Measurements from ENCODE around the gene TIGD6. TPM values are rescaled to one million over a fixed set of nuclear protein-coding genes. Genes with fewer than 3 reads are reported as not detected.

TIGD6 gene
- 6.8 TPM for polyA plus RNA-seq (2013, experiment 1 of 2)
- polyA plus RNA-seq (2013, experiment 2 of 2) = 7.4 TPM

DNA sequence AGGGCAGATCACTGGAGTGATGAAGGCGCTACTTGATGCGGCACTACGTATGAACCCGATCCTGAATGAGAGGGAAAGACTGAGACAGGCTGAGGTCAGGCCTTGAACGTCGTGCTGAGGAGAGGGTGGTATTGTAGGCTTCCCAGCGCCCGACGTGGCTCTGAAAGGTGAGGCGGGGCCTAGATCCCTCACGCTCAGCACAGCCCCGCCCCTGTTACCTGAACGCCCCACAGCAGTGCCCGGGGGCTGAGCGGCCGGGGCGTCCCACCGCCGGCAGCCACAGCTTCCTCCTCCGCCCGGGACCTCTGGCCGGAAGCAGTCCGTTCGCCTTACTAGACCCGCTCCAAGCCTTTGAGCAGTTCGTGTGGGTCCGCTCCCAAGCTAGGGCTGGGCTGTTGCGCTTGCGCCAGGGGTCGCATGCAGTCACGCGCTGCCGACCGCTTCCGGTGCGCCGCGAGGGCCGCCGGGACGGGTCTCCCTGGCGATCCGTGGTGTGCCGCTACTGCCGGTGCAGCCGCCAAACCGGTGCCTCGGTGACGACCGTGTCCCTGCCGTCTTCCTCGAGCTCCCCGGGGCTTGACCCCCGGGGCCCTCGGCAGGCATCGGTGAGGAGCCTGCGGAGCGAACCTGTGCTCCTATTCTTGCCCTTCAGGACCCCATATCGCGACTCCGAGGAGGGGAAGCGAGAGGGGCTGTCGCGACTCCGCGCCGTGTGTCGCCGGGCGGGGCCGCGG, at the start of gene TIGD6, which contains the start of gene HMGXB3:
Gene TIGD6, minus strand, starts transcription at position 399 of the 734 bp plus-strand sequence. CDS start 4,306 bp downstream, outside the sequence.
Gene HMGXB3, plus strand, starts transcription at position 484 of the 734 bp plus-strand sequence. CDS start 4,114 bp downstream, outside the sequence.
- Histone ChIP-seq H3K36me3 (ENCODE audit: control insufficient read depth in 1 of 2, insufficient read depth in 2 of 2, low read depth in 1 of 2, low read length in 2 of 2) (peaks cover 5 to 33% of the 10 kb centered on the region in 2 experiments), H3K18ac (ENCODE audit: low read depth in 1 of 2, low read length in 2 of 2) (peak within 1 kb of the TSS; percentile 97 to 99), H4K8ac (ENCODE audit: low read length) (peak within 1 kb of the TSS; percentile 96), H2BK15ac (ENCODE audit: low read depth, poor library complexity, severe bottlenecking) (peak within 1 kb of the TSS; percentile 73), H3K27ac (ENCODE audit: low read length, poor library complexity, severe bottlenecking) (peak within 1 kb of the TSS; percentile 85), H3K4me3 (ENCODE audit: insufficient read depth in 1 of 2, low read depth in 1 of 2, low read length in 2 of 2) (peak within 1 kb of the TSS; percentile 94 to 96), H2AK5ac (ENCODE audit: low read length, severe bottlenecking) (peak within 1 kb of the TSS; percentile 57), H2BK120ac (ENCODE audit: low read depth, low read length) (peak within 1 kb of the TSS; percentile 67), H4K91ac (ENCODE audit: low read length) (peak within 1 kb of the TSS; percentile 95), H3K23ac (ENCODE audit: low read length in 2 of 2) (peak within 1 kb of the TSS in 1 of 2 experiments; percentile 87), H3K14ac (ENCODE audit: low read length in 2 of 2) (peak within 1 kb of the TSS in 1 of 2 experiments; percentile 91), H2BK12ac (ENCODE audit: low read length in 2 of 2) (peak within 1 kb of the TSS in 1 of 2 experiments; percentile 81), H3K9me3 (ENCODE audit: control insufficient read depth, low read length) (no peaks in the 10 kb centered on the region), H3K79me1 (replicated peaks; ENCODE audit: low read length, poor library complexity, severe bottlenecking) (peaks cover 7% of the 10 kb centered on the region), H3K4me2 (ENCODE audit: low read length, poor library complexity, severe bottlenecking) (peak within 1 kb of the TSS; percentile 69), H2BK5ac (ENCODE audit: low read depth, low read length, poor library complexity, severe bottlenecking) (peak within 1 kb of the TSS; percentile 75), H3K27me3 (ENCODE audit: control insufficient read depth in 1 of 2, insufficient read depth in 1 of 2, low read length in 2 of 2) (no peaks in the 10 kb centered on the region), H3K4me1 (ENCODE audit: control insufficient read depth, insufficient read depth, low read depth, low read length) (peaks cover 4% of the 10 kb centered on the region), H3K9ac (ENCODE audit: low read length) (peak within 1 kb of the TSS; percentile 96), H2AFZ (ENCODE audit: low read depth, low read length) (peak within 1 kb of the TSS; percentile 62), H3K4ac (ENCODE audit: low read depth in 1 of 2, low read length in 2 of 2) (peak within 1 kb of the TSS; percentile 93 to 98)
- under 1% methylated on average over 70 of the region's 72 CpGs for WGBS
- peak; percentile 96 for DNase-seq

DNA sequence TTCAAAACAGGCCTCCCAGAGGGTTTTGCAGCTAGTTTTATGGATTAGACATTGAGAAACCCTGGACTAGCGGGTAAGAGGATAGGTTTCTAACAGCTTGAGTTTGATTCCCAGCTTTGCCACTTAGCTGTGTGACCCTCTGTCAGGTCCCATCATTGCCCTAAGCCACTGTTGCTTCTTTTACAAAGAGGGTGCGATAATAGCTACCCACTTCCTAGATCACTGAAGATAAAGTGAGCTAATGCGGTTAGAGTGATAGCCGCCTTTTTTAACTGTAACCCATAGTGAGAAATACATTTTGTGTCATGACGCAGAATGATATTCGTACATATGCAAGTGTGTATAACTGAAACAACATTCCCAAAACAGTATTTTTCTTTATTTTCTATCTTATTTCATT, 45.6 kb upstream of the TIGD6 start:
- Histone ChIP-seq H2AFZ (ENCODE audit: low read depth, low read length) (no peak overlapping the region), H3K4ac (ENCODE audit: low read depth in 1 of 2, low read length in 2 of 2) (no peak overlapping the region), H3K79me1 (replicated peaks; ENCODE audit: low read length, poor library complexity, severe bottlenecking) (peaks cover 28% of the 10 kb centered on the region), H3K4me3 (ENCODE audit: insufficient read depth in 1 of 2, low read depth in 1 of 2, low read length in 2 of 2) (no peak overlapping the region), H3K18ac (ENCODE audit: low read depth in 1 of 2, low read length in 2 of 2) (no peak overlapping the region), H4K8ac (ENCODE audit: low read length) (no peak overlapping the region), H3K4me1 (ENCODE audit: control insufficient read depth, insufficient read depth, low read depth, low read length) (peaks cover 18% of the 10 kb centered on the region), H2BK15ac (ENCODE audit: low read depth, poor library complexity, severe bottlenecking) (no peak overlapping the region), H2BK120ac (ENCODE audit: low read depth, low read length) (no peak overlapping the region), H3K14ac (ENCODE audit: low read length in 2 of 2) (no peak overlapping the region), H3K9me3 (ENCODE audit: control insufficient read depth, low read length) (no peaks in the 10 kb centered on the region), H3K4me2 (ENCODE audit: low read length, poor library complexity, severe bottlenecking) (no peak overlapping the region), H3K36me3 (ENCODE audit: control insufficient read depth in 1 of 2, insufficient read depth in 2 of 2, low read depth in 1 of 2, low read length in 2 of 2) (peaks cover 59 to 98% of the 10 kb centered on the region in 2 experiments), H3K27ac (ENCODE audit: low read length, poor library complexity, severe bottlenecking) (no peak overlapping the region), H2BK5ac (ENCODE audit: low read depth, low read length, poor library complexity, severe bottlenecking) (no peak overlapping the region), H2BK12ac (ENCODE audit: low read length in 2 of 2) (no peak overlapping the region), H3K23ac (ENCODE audit: low read length in 2 of 2) (no peak overlapping the region), H2AK5ac (ENCODE audit: low read length, severe bottlenecking) (no peak overlapping the region), H4K91ac (ENCODE audit: low read length) (no peak overlapping the region), H3K9ac (ENCODE audit: low read length) (no peak overlapping the region), H3K27me3 (ENCODE audit: control insufficient read depth in 1 of 2, insufficient read depth in 1 of 2, low read length in 2 of 2) (no peaks in the 10 kb centered on the region)
- DNase-seq = no peak
- 93% methylated on average over 2 of the region's 6 CpGs for WGBS

DNA sequence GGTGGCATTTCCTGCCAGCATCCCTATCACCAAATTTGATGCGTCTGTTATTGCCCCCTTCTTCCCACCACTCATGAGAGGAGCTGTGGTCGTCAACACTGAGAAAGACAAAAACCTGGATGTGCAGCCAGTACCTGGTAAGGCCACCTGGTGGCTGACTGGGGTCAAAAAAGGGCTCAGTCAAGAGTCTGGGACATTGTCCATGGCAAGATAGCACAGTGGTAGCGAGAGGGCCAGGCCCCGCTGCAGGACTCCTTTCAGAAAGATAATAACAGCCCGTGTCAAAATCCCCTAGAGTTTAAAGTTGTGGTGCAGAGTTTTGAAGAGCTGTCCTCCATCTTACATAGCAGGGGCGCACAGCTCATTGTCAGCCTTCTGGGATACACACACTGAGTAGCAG, 45.1 kb upstream of the TIGD6 start:
- no peak overlapping the region for H4K91ac ChIP-seq (ENCODE audit: low read length)
- 94% methylated on average over 6 of the region's 6 CpGs for WGBS

DNA sequence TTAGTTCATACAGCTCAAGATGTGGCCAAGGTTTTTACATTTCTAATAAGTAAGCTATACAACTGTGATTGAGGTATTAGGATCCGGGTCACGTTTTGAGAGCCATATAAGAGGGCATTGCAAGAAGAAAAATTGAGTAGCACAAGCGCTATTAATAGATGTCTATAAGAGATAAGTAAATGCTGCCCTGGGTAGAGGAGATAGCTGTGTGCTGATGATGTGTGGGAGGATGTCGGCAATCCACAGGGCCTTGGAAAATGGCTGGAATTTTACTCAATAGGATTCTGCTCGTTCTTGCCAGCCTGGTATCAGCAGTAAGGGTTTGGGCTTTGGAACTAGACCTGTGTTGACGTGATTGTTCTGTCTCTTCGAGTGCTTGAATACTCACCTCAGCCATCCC, 44.3 kb upstream of the TIGD6 start:
- Histone ChIP-seq H3K4ac (ENCODE audit: low read depth in 1 of 2, low read length in 2 of 2) (no peak overlapping the region), H3K9me3 (ENCODE audit: control insufficient read depth, low read length) (no peaks in the 10 kb centered on the region), H2BK15ac (ENCODE audit: low read depth, poor library complexity, severe bottlenecking) (no peak overlapping the region), H3K4me3 (ENCODE audit: insufficient read depth in 1 of 2, low read depth in 1 of 2, low read length in 2 of 2) (no peak overlapping the region), H3K27me3 (ENCODE audit: control insufficient read depth in 1 of 2, insufficient read depth in 1 of 2, low read length in 2 of 2) (no peaks in the 10 kb centered on the region), H4K91ac (ENCODE audit: low read length) (no peak overlapping the region), H4K8ac (ENCODE audit: low read length) (no peak overlapping the region), H3K79me1 (replicated peaks; ENCODE audit: low read length, poor library complexity, severe bottlenecking) (peaks cover 34% of the 10 kb centered on the region), H2BK120ac (ENCODE audit: low read depth, low read length) (no peak overlapping the region), H2BK5ac (ENCODE audit: low read depth, low read length, poor library complexity, severe bottlenecking) (no peak overlapping the region), H2BK12ac (ENCODE audit: low read length in 2 of 2) (no peak overlapping the region), H3K18ac (ENCODE audit: low read depth in 1 of 2, low read length in 2 of 2) (peak overlapping the region in 1 of 2 experiments; percentile 42), H3K9ac (ENCODE audit: low read length) (no peak overlapping the region), H2AK5ac (ENCODE audit: low read length, severe bottlenecking) (peak overlapping the region; percentile 33), H3K27ac (ENCODE audit: low read length, poor library complexity, severe bottlenecking) (peak overlapping the region; percentile 48), H3K14ac (ENCODE audit: low read length in 2 of 2) (no peak overlapping the region), H3K23ac (ENCODE audit: low read length in 2 of 2) (no peak overlapping the region), H3K4me1 (ENCODE audit: control insufficient read depth, insufficient read depth, low read depth, low read length) (peaks cover 11% of the 10 kb centered on the region), H2AFZ (ENCODE audit: low read depth, low read length) (no peak overlapping the region), H3K4me2 (ENCODE audit: low read length, poor library complexity, severe bottlenecking) (no peak overlapping the region), H3K36me3 (ENCODE audit: control insufficient read depth in 1 of 2, insufficient read depth in 2 of 2, low read depth in 1 of 2, low read length in 2 of 2) (peaks cover 52 to 98% of the 10 kb centered on the region in 2 experiments)
- WGBS = 73% methylated on average over 7 of the region's 7 CpGs
- DNase-seq = peak; percentile 49

More for the DNA sequence above, 45.1 kb upstream of the TIGD6 start:
- H2BK12ac ChIP-seq (ENCODE audit: low read length in 2 of 2) = no peak overlapping the region
- H3K27me3 ChIP-seq (ENCODE audit: control insufficient read depth in 1 of 2, insufficient read depth in 1 of 2, low read length in 2 of 2) = no peaks in the 10 kb centered on the region
- H3K14ac ChIP-seq (ENCODE audit: low read length in 2 of 2) = no peak overlapping the region
- DNase-seq = no peak
- H3K9ac ChIP-seq (ENCODE audit: low read length) = no peak overlapping the region
- H3K18ac ChIP-seq (ENCODE audit: low read depth in 1 of 2, low read length in 2 of 2) = no peak overlapping the region
- no peak overlapping the region for H3K4ac ChIP-seq (ENCODE audit: low read depth in 1 of 2, low read length in 2 of 2)
- H2BK15ac ChIP-seq (ENCODE audit: low read depth, poor library complexity, severe bottlenecking) = no peak overlapping the region
- no peak overlapping the region for H3K23ac ChIP-seq (ENCODE audit: low read length in 2 of 2)
- no peak overlapping the region for H4K8ac ChIP-seq (ENCODE audit: low read length)
- no peak overlapping the region for H3K4me2 ChIP-seq (ENCODE audit: low read length, poor library complexity, severe bottlenecking)
- H2BK5ac ChIP-seq (ENCODE audit: low read depth, low read length, poor library complexity, severe bottlenecking) = no peak overlapping the region
- peaks cover 28% of the 10 kb centered on the region for H3K79me1 ChIP-seq (replicated peaks; ENCODE audit: low read length, poor library complexity, severe bottlenecking)
- no peaks in the 10 kb centered on the region for H3K9me3 ChIP-seq (ENCODE audit: control insufficient read depth, low read length)
- no peak overlapping the region for H2AFZ ChIP-seq (ENCODE audit: low read depth, low read length)
- H2AK5ac ChIP-seq (ENCODE audit: low read length, severe bottlenecking) = no peak overlapping the region
- H3K4me1 ChIP-seq (ENCODE audit: control insufficient read depth, insufficient read depth, low read depth, low read length) = peaks cover 18% of the 10 kb centered on the region
- H3K36me3 ChIP-seq (ENCODE audit: control insufficient read depth in 1 of 2, insufficient read depth in 2 of 2, low read depth in 1 of 2, low read length in 2 of 2) = peaks cover 58 to 98% of the 10 kb centered on the region in 2 experiments
- H2BK120ac ChIP-seq (ENCODE audit: low read depth, low read length) = no peak overlapping the region
- H3K4me3 ChIP-seq (ENCODE audit: insufficient read depth in 1 of 2, low read depth in 1 of 2, low read length in 2 of 2) = no peak overlapping the region
- no peak overlapping the region for H3K27ac ChIP-seq (ENCODE audit: low read length, poor library complexity, severe bottlenecking)
